ENCODE results near the gene SLC12A6. TPM values are rescaled to one million over a fixed set of nuclear protein-coding genes. Genes with fewer than 3 reads are reported as not detected.

Gene SLC12A6
- total RNA-seq, 2 experiments from 2014 or later: 11.5 to 14.9 TPM

DNA sequence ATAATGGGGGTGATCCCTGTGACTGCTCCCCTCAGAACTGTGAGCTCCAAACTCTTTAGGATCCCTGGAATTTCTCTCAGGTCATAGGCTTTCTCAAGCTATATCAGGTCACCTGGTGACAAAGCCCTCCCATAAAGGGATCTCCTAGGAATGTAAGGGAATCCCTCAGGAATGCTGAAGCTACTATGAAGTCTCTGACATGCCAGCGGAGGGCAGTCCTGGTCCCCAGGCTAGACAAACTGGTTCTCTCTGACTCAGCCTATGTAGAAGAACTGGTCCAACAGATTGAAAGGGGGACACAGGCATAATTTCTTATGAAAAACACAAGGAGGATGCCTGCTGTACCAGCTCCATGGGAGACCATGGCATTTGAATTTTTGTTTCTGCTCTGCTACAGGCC is 22.7 kb upstream of the SLC12A6 start:
- H2AFZ ChIP-seq (ENCODE audit: low read length): no peak overlapping the region
- no peak overlapping the region for H3K27ac ChIP-seq (ENCODE audit: low read depth, low read length, poor library complexity, severe bottlenecking)
- peaks cover 5% of the 10 kb centered on the region for H3K4me1 ChIP-seq (ENCODE audit: insufficient read depth, low read length, poor library complexity, severe bottlenecking)
- peaks cover 2% of the 10 kb centered on the region; the same call in 1 of the 2 replicates for H3K79me2 ChIP-seq (ENCODE audit: insufficient read depth, low read depth, low read length)
- BruUV-seq (replicated peaks): no TSS peak
- no peaks in the 10 kb centered on the region for H4K20me1 ChIP-seq (ENCODE audit: insufficient read depth, low read length)
- no peaks in the 10 kb centered on the region for H3K9me2 ChIP-seq (ENCODE audit: insufficient read depth, low read length)
- H3K36me3 ChIP-seq (ENCODE audit: insufficient read depth, low read length): peaks cover 71% of the 10 kb centered on the region
- intact Hi-C loops (cut with micrococcal nuclease; ENCODE audit: unreplicated experiment): loop anchor here (10.0 kb wide), 2 partner anchors 145 to 325 kb away; partner anchors contain the start of genes AVEN and KATNBL1
- DNase-seq (ENCODE audit: low spot score): no peak
- POLR2A ChIA-PET: no interaction called here
- CTCF ChIA-PET (ENCODE audit: unreplicated experiment): no interaction called here
- H3K9me3 ChIP-seq (ENCODE audit: low read length): no peaks in the 10 kb centered on the region
- no peak for TF ChIP-seq EZH2phosphoT487 (IDR thresholded peaks at IDR 0.05; ENCODE audit: borderline replicate concordance, low read depth, low read length)
- TF ChIP-seq, protein P1, sequence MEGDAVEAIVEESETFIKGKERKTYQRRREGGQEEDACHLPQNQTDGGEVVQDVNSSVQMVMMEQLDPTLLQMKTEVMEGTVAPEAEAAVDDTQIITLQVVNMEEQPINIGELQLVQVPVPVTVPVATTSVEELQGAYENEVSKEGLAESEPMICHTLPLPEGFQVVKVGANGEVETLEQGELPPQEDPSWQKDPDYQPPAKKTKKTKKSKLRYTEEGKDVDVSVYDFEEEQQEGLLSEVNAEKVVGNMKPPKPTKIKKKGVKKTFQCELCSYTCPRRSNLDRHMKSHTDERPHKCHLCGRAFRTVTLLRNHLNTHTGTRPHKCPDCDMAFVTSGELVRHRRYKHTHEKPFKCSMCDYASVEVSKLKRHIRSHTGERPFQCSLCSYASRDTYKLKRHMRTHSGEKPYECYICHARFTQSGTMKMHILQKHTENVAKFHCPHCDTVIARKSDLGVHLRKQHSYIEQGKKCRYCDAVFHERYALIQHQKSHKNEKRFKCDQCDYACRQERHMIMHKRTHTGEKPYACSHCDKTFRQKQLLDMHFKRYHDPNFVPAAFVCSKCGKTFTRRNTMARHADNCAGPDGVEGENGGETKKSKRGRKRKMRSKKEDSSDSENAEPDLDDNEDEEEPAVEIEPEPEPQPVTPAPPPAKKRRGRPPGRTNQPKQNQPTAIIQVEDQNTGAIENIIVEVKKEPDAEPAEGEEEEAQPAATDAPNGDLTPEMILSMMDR (conservative IDR thresholded peaks at IDR 0.05; ENCODE audit: low read length): no peak
- no peak overlapping the region for H3K4me3 ChIP-seq (ENCODE audit: low read depth, low read length, poor library complexity, severe bottlenecking)
- no peak overlapping the region for H3K4me2 ChIP-seq (ENCODE audit: low read length)

DNA sequence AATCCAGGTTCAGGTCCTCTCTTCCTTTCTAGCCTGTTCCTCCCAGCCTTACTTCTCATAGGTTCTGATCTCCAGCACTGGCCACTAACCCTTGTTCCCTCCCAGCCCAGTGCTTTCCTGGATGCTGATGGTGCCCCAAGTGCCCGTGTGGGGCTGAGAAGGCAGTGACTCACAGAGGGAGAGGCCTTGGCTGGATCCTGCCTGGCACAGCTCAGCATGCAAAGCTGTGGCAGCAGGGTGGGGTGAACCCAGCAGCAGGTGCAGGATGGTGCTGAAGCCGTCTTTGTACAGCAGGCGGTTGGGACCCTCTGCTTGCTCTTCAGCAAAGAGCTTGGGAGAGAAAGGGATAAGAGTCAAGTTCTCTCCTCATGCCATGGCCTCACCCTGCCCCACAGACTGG is 21.8 kb upstream of the SLC12A6 start:
- Histone ChIP-seq H3K4me1 (ENCODE audit: insufficient read depth, low read length, poor library complexity, severe bottlenecking) (no peaks in the 10 kb centered on the region), H3K79me2 (ENCODE audit: insufficient read depth, low read depth, low read length) (no peaks in the 10 kb centered on the region), H4K20me1 (ENCODE audit: insufficient read depth, low read length) (no peaks in the 10 kb centered on the region), H3K4me2 (ENCODE audit: low read length) (no peak overlapping the region), H3K36me3 (ENCODE audit: insufficient read depth, low read length) (peaks cover 71% of the 10 kb centered on the region), H3K27ac (ENCODE audit: low read depth, low read length, poor library complexity, severe bottlenecking) (no peak overlapping the region), H3K4me3 (ENCODE audit: low read depth, low read length, poor library complexity, severe bottlenecking) (no peak overlapping the region), H2AFZ (ENCODE audit: low read length) (no peak overlapping the region), H3K9me2 (ENCODE audit: insufficient read depth, low read length) (no peaks in the 10 kb centered on the region), H3K9me3 (ENCODE audit: low read length) (no peaks in the 10 kb centered on the region)
- TF ChIP-seq, protein P1 (conservative IDR thresholded peaks at IDR 0.05; ENCODE audit: low read length): no peak
- TF ChIP-seq EZH2phosphoT487 (IDR thresholded peaks at IDR 0.05; ENCODE audit: borderline replicate concordance, low read depth, low read length): no peak
- ChIA-PET POLR2A (no interaction called here), CTCF (ENCODE audit: unreplicated experiment) (no interaction called here)
- no TSS peak for BruUV-seq (replicated peaks)
- no peak for DNase-seq (ENCODE audit: low spot score)
- intact Hi-C loops (cut with micrococcal nuclease; ENCODE audit: unreplicated experiment): no loop called here

DNA sequence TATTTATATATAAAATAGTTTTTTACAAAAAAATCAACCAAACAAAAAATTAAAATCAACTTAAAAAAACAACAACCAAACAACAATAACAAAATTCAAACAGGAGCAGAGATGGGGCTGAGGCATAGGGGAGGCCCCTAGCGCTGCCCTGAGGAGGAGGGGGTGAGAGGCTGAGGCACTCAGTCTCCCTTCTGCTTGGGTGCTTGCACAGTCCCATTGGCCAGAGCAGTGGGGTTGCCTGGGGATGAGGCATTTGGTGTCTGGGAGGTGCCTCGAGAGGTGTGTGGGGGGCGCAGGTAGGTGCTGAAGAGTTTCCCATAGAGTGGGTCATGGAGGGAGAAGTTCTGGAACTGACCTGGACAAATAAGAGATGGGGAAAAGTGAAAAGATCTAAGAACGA is 21.4 kb upstream of the SLC12A6 start:
- no TSS peak for BruUV-seq (replicated peaks)
- POLR2A ChIA-PET: interaction anchor here (1.0 kb wide), 1 partner anchor 10 kb away, joined by 5 read pairs; no protein-coding TSS in a partner anchor

More for the DNA sequence above, 21.4 kb upstream of the SLC12A6 start:
- Histone ChIP-seq H2AFZ (ENCODE audit: low read length) (no peak overlapping the region), H3K27ac (ENCODE audit: low read depth, low read length, poor library complexity, severe bottlenecking) (no peak overlapping the region), H3K9me2 (ENCODE audit: insufficient read depth, low read length) (no peaks in the 10 kb centered on the region), H3K79me2 (ENCODE audit: insufficient read depth, low read depth, low read length) (no peaks in the 10 kb centered on the region), H4K20me1 (ENCODE audit: insufficient read depth, low read length) (no peaks in the 10 kb centered on the region), H3K4me2 (ENCODE audit: low read length) (no peak overlapping the region), H3K9me3 (ENCODE audit: low read length) (no peaks in the 10 kb centered on the region), H3K4me1 (ENCODE audit: insufficient read depth, low read length, poor library complexity, severe bottlenecking) (no peaks in the 10 kb centered on the region), H3K36me3 (ENCODE audit: insufficient read depth, low read length) (peaks cover 71% of the 10 kb centered on the region), H3K4me3 (ENCODE audit: low read depth, low read length, poor library complexity, severe bottlenecking) (no peak overlapping the region)
- intact Hi-C loops (cut with micrococcal nuclease; ENCODE audit: unreplicated experiment): no loop called here
- TF ChIP-seq, protein P1 (conservative IDR thresholded peaks at IDR 0.05; ENCODE audit: low read length): no peak
- TF ChIP-seq EZH2phosphoT487 (IDR thresholded peaks at IDR 0.05; ENCODE audit: borderline replicate concordance, low read depth, low read length): no peak
- DNase-seq (ENCODE audit: low spot score): no peak
- CTCF ChIA-PET (ENCODE audit: unreplicated experiment): no interaction called here
